WTC11 (cell line): ENCODE measurements around the gene SOX18. TPM values are rescaled to one million over a fixed set of nuclear protein-coding genes. Genes with fewer than 3 reads are reported as not detected.

Source experiments
- ARID4B ChIP-seq: sonication (generic); formaldehyde crosslinking; IDR thresholded peaks from 2 replicates; pipeline ENCODE4 v1.8.0; 2023; ENCODE audit warnings: missing genetic modification reagents, mild to moderate bottlenecking, borderline replicate concordance
- ATF3 ChIP-seq: sonication (generic); formaldehyde crosslinking; conservative IDR thresholded peaks from 2 replicates; pipeline ENCODE4 v1.8.1; 2022; ENCODE audit warnings: mild to moderate bottlenecking, missing genetic modification reagents
- CREB1 ChIP-seq: sonication (generic); formaldehyde crosslinking; IDR thresholded peaks from 2 replicates; pipeline ENCODE4 v1.8.0; 2023; ENCODE audit warnings: mild to moderate bottlenecking, missing genetic modification reagents
- CREM ChIP-seq: sonication (generic); formaldehyde crosslinking; IDR thresholded peaks from 2 replicates; pipeline ENCODE4 v1.8.1; 2022; ENCODE audit warnings: mild to moderate bottlenecking, missing genetic modification reagents, moderate library complexity
- ERG ChIP-seq: fragments of 250-450 bp; sonication (Bioruptor Pico); IDR thresholded peaks from 2 replicates; pipeline ENCODE4 v1.8.0; 2021; ENCODE audit warnings: mild to moderate bottlenecking
- ESRRA ChIP-seq: sonication (generic); formaldehyde crosslinking; IDR thresholded peaks from 2 replicates; pipeline ENCODE4 v1.8.1; 2022; ENCODE audit warnings: mild to moderate bottlenecking, missing genetic modification reagents, borderline replicate concordance
- FOXJ3 ChIP-seq: sonication (generic); formaldehyde crosslinking; IDR thresholded peaks from 2 replicates; pipeline ENCODE4 v1.9.0; 2021; ENCODE audit warnings: missing genetic modification reagents, mild to moderate bottlenecking, borderline replicate concordance
- GTF2I ChIP-seq: fragments of 250-450 bp; sonication (Bioruptor Pico); conservative IDR thresholded peaks from 2 replicates; pipeline ENCODE4 v1.4.0; 2021; ENCODE audit warnings: mild to moderate bottlenecking
- HMGXB4 ChIP-seq: sonication (generic); formaldehyde crosslinking; IDR thresholded peaks from 2 replicates; pipeline ENCODE4 v1.8.1; 2023; ENCODE audit warnings: mild to moderate bottlenecking, moderate library complexity, missing genetic modification reagents
- MLX ChIP-seq: sonication (generic); formaldehyde crosslinking; IDR thresholded peaks from 2 replicates; pipeline ENCODE4 v1.8.1; 2023; ENCODE audit warnings: mild to moderate bottlenecking, missing genetic modification reagents, moderate library complexity
- NFE2L1 ChIP-seq: sonication (generic); formaldehyde crosslinking; IDR thresholded peaks from 2 replicates; pipeline ENCODE4 v1.8.1; 2023; ENCODE audit warnings: missing genetic modification reagents
- NR1H2 ChIP-seq: sonication (generic); formaldehyde crosslinking; IDR thresholded peaks from 2 replicates; pipeline ENCODE4 v1.9.0; 2021; ENCODE audit warnings: mild to moderate bottlenecking, moderate library complexity, missing genetic modification reagents
- RORB ChIP-seq: fragments of 250-450 bp; sonication (Bioruptor Pico); IDR thresholded peaks from 2 replicates; pipeline ENCODE4 v1.9.0; 2021; ENCODE audit warnings: mild to moderate bottlenecking
- ZNF281 ChIP-seq: sonication (generic); formaldehyde crosslinking; IDR thresholded peaks from 2 replicates; pipeline ENCODE4 v1.8.0; 2023; ENCODE audit warnings: mild to moderate bottlenecking, missing genetic modification reagents
- ZNF317 ChIP-seq: sonication (generic); formaldehyde crosslinking; IDR thresholded peaks from 2 replicates; pipeline ENCODE4 v1.8.1; 2023; ENCODE audit warnings: low read depth, mild to moderate bottlenecking, moderate library complexity, missing genetic modification reagents, borderline replicate concordance
- ZNF425 ChIP-seq: fragments of 250-450 bp; sonication (Bioruptor Pico); conservative IDR thresholded peaks from 2 replicates; pipeline ENCODE4 v1.9.0; 2021; ENCODE audit warnings: mild to moderate bottlenecking
- ZNF532 ChIP-seq: fragments of 250-450 bp; sonication (Bioruptor Pico); IDR thresholded peaks from 2 replicates; pipeline ENCODE4 v1.9.0; 2021; ENCODE audit warnings: mild to moderate bottlenecking, borderline replicate concordance
- ZNF671 ChIP-seq: fragments of 250-450 bp; sonication (Bioruptor Pico); IDR thresholded peaks from 2 replicates; pipeline ENCODE4 v1.8.0; 2021; ENCODE audit warnings: mild to moderate bottlenecking
- total RNA-seq: library from RNA; stranded (reverse); gene quantifications from 3 replicates; pipeline ENCODE4 v1.2.3, GENCODE V29; 2021

SOX18 gene
- total RNA-seq, 1 experiment from 2014 or later, result 0.81 TPM

- TF ChIP-seq ZNF281 (CRISPR knock-in tag) (peak; percentile 73; the same call in 1 of the 2 replicates), ESRRA (CRISPR knock-in tag) (no peak), FOXJ3 (CRISPR knock-in tag) (no peak), NR1H2 (CRISPR knock-in tag) (no peak), CREB1 (CRISPR knock-in tag) (no peak), ZNF671 (CRISPR knock-in tag) (no peak), ZNF317 (no peak), ARID4B (peak; percentile 45; the same call in 1 of the 2 replicates), CREM (CRISPR knock-in tag) (no peak; the same call in 1 of the 2 replicates), GTF2I (CRISPR knock-in tag) (no peak), ERG (CRISPR knock-in tag) (no peak), ATF3 (CRISPR knock-in tag) (no peak), ZNF532 (CRISPR knock-in tag) (no peak), NFE2L1 (CRISPR knock-in tag) (no peak), RORB (CRISPR knock-in tag) (no peak), ZNF425 (no peak), MLX (CRISPR knock-in tag) (no peak), HMGXB4 (CRISPR knock-in tag) (peak; percentile 93; the same call in 1 of the 2 replicates)
Measured at GRCh38 chr20:64083804-64084684, 34.6 kb upstream of the SOX18 start, which contains the start of gene LKAAEAR1 (continued).
